Transverse colon (tissue), 4 donors: ENCODE data around the gene APBA1.

Experiments
- CTCF ChIP-seq, 5 experiments: fragments of 200-600 bp in 3 of 5; fragments of 450-650 bp in 2 of 5; sonication (generic) in 3 of 5; IDR thresholded peaks; 1 replicate in 2 of 5; 2 replicates in 3 of 5; pipeline ENCODE4 v1.5.1; 2016 to 2017; ENCODE audit warnings: antibody characterized with exemption in 5 of 5, inconsistent platforms in 3 of 5, mild to moderate bottlenecking in 2 of 5, moderate library complexity in 1 of 5
- EP300 ChIP-seq: sonication (generic); formaldehyde crosslinking; IDR thresholded peaks from one replicate; pipeline ENCODE4 v1.6.1; 2017; ENCODE audit warnings: antibody characterized with exemption, low read depth
- POLR2A ChIP-seq: fragments of 450-650 bp; IDR thresholded peaks from one replicate; pipeline ENCODE4 v1.6.1; 2016; ENCODE audit warnings: antibody characterized with exemption, mild to moderate bottlenecking, moderate library complexity
- POLR2AphosphoS5 ChIP-seq, 3 donors: sonication (generic); formaldehyde crosslinking; IDR thresholded peaks; one replicate each; pipeline ENCODE4 v1.6.1; 2016; ENCODE audit warnings: antibody characterized with exemption in 3 of 3

- TF ChIP-seq EP300 (no peak), POLR2AphosphoS5 (IDR thresholded peaks at IDR 0.05) (no peak), POLR2A (no peak), CTCF (IDR thresholded peaks at IDR 0.05) (no peak)
Measured at GRCh38 chr9:69444021-69444420, 228.2 kb downstream of the APBA1 start.
